SH-SY5Y (cell line): ENCODE measurements around the gene PARVB.

Experiments used
- GATA2 ChIP-seq: IDR thresholded peaks from 2 replicates; pipeline ENCODE4 v1.6.1; 2011; ENCODE audit warnings: mild to moderate bottlenecking, low read depth, low read length
- GATA3 ChIP-seq: IDR thresholded peaks from 2 replicates; pipeline ENCODE4 v1.6.1; 2011; ENCODE audit warnings: low read depth, mild to moderate bottlenecking, low read length, moderate library complexity

- TF ChIP-seq GATA2 (no peak), GATA3 (no peak)
Observed at GRCh38 chr22:44163536-44163935, 139.4 kb downstream of the PARVB start.
